Hepatocyte (in vitro differentiated cells): Measurements from ENCODE around the gene HRCT1. TPM values are rescaled to one million over a fixed set of nuclear protein-coding genes. Genes with fewer than 3 reads are reported as not detected.

ENCODE experiments used
- DNase-seq: peaks from one replicate; pipeline ENCODE4 v3.0.0-alpha.2; 2016; ENCODE audit warnings: low spot score
- H2AFZ ChIP-seq: fragments of 200-600 bp; sonication (generic); 2 replicates; pipeline ENCODE4 v1.6.0; 2016; ENCODE audit warnings: antibody characterized with exemption, mild to moderate bottlenecking
- H3K27ac ChIP-seq: fragments of 200-600 bp; sonication (generic); 2 replicates; pipeline ENCODE4 v1.5.1; 2016; ENCODE audit warnings: mild to moderate bottlenecking
- H3K27me3 ChIP-seq: fragments of 200-600 bp; sonication (generic); 2 replicates; pipeline ENCODE4 v1.6.1; 2016
- H3K36me3 ChIP-seq: fragments of 200-600 bp; sonication (generic); replicated peaks from 2 replicates; pipeline ENCODE4 v1.5.1; 2016; ENCODE audit warnings: low read depth; ENCODE audit not compliant: insufficient read depth
- H3K4me1 ChIP-seq: fragments of 200-600 bp; sonication (generic); 2 replicates; pipeline ENCODE4 v1.5.1; 2016; ENCODE audit warnings: mild to moderate bottlenecking, moderate library complexity; ENCODE audit not compliant: insufficient read depth
- H3K4me2 ChIP-seq: fragments of 200-600 bp; sonication (generic); 2 replicates; pipeline ENCODE4 v1.6.0; 2016
- H3K4me3 ChIP-seq: fragments of 200-600 bp; sonication (generic); 2 replicates; pipeline ENCODE4 v1.5.1; 2016; ENCODE audit warnings: mild to moderate bottlenecking
- H3K79me2 ChIP-seq: fragments of 200-600 bp; sonication (generic); 2 replicates; pipeline ENCODE4 v1.6.0; 2017; ENCODE audit warnings: mild to moderate bottlenecking
- H3K9me2 ChIP-seq: fragments of 200-600 bp; sonication (generic); replicated peaks from 2 replicates; pipeline ENCODE4 v1.6.0; 2017; ENCODE audit warnings: mild to moderate bottlenecking; ENCODE audit not compliant: insufficient read depth
- H3K9me3 ChIP-seq: fragments of 200-600 bp; sonication (generic); 2 replicates; pipeline ENCODE4 v1.5.1; 2016; ENCODE audit warnings: low read depth, mild to moderate bottlenecking
- H4K20me1 ChIP-seq: fragments of 200-600 bp; sonication (generic); 2 replicates; pipeline ENCODE4 v1.6.0; 2016; ENCODE audit warnings: mild to moderate bottlenecking; ENCODE audit not compliant: insufficient read depth, poor library complexity, severe bottlenecking
- EZH2 ChIP-seq: fragments of 200-600 bp; sonication (generic); IDR thresholded peaks from 2 replicates; pipeline ENCODE4 v1.6.1; 2016; ENCODE audit warnings: antibody characterized with exemption, mild to moderate bottlenecking, borderline replicate concordance
- EZH2phosphoT487 ChIP-seq: fragments of 200-600 bp; sonication (generic); IDR thresholded peaks from one replicate; pipeline ENCODE4 v1.6.1; 2018; ENCODE audit warnings: antibody characterized with exemption, mild to moderate bottlenecking, low read depth, moderate library complexity; ENCODE audit not compliant: unreplicated experiment, severe bottlenecking
- WGBS: methylation state at CpG from one replicate; pipeline ENCODE4 v1.1.6; 2016; ENCODE audit warnings: low lambda C conversion rate; ENCODE audit errors: missing lambda C conversion rate; 5-methylcytosine and 5-hydroxymethylcytosine counted together
- polyA plus RNA-seq: library from polyadenylated mRNA; unstranded; fragments of >200 nt; fragmentation: Nextera tagmentation; extraction: Ambion mirVana; gene quantifications from 2 replicates; pipeline ENCODE4 v1.2.1, GENCODE V29; 2016
- total RNA-seq: library from RNA; depleted of rRNA; stranded (reverse); fragments of >200 nt; gene quantifications from 2 replicates; pipeline ENCODE4 v1.2.3, GENCODE V29; 2014
- TF ChIP-seq, protein P1 (sequence below): fragments of 200-600 bp; sonication (generic); IDR thresholded peaks from 2 replicates; pipeline ENCODE4 v1.5.1; 2016; ENCODE audit warnings: antibody characterized with exemption, mild to moderate bottlenecking; ENCODE audit not compliant: poor library complexity

HRCT1 gene
- total and polyA plus RNA-seq, 2 experiments from 2014 or later: 0.90 to 1.8 TPM

DNA sequence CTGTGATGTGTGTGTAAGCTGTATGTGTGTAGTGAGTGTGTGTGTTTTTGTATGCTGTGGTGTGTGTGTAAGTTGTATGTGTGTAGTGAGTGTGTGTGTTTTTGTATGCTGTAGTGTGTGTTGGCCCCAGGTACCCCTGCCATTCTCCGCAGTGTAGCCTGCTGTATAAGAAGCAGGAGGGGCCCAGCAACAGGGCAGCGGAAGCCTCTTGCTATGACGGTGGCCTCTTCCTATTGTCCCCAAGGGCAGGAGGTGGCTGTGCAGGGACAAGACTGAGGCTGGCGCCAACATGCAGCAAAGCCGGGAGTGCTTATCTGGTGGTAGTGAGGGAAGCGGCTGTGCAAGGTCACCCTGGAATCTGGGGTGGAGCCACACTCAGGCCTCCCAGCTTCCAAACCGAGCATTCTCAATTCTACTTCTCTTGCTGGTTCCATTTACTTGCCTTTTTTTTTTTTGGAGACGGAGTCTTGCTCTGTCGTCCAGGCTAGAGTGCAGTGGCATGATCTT lies 8.4 kb downstream of the HRCT1 start:
- no peaks in the 10 kb centered on the region for H3K27me3 ChIP-seq
- WGBS: 23% methylated on average over 9 of the region's 9 CpGs
- no peaks in the 10 kb centered on the region for H3K79me2 ChIP-seq
- H3K27ac ChIP-seq: peak overlapping the region; percentile 83
- no peaks in the 10 kb centered on the region for H3K9me3 ChIP-seq
- peak overlapping the region; percentile 14 for H2AFZ ChIP-seq
- DNase-seq: peak; percentile 81
- no peak overlapping the region for H3K4me3 ChIP-seq
- no peaks in the 10 kb centered on the region for H3K9me2 ChIP-seq
- no peaks in the 10 kb centered on the region for H4K20me1 ChIP-seq
- peaks cover 20% of the 10 kb centered on the region for H3K4me1 ChIP-seq
- H3K4me2 ChIP-seq: no peak overlapping the region
- TF ChIP-seq EZH2: no peak
- TF ChIP-seq, protein P1, sequence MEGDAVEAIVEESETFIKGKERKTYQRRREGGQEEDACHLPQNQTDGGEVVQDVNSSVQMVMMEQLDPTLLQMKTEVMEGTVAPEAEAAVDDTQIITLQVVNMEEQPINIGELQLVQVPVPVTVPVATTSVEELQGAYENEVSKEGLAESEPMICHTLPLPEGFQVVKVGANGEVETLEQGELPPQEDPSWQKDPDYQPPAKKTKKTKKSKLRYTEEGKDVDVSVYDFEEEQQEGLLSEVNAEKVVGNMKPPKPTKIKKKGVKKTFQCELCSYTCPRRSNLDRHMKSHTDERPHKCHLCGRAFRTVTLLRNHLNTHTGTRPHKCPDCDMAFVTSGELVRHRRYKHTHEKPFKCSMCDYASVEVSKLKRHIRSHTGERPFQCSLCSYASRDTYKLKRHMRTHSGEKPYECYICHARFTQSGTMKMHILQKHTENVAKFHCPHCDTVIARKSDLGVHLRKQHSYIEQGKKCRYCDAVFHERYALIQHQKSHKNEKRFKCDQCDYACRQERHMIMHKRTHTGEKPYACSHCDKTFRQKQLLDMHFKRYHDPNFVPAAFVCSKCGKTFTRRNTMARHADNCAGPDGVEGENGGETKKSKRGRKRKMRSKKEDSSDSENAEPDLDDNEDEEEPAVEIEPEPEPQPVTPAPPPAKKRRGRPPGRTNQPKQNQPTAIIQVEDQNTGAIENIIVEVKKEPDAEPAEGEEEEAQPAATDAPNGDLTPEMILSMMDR: no peak
- no peaks in the 10 kb centered on the region for H3K36me3 ChIP-seq

DNA sequence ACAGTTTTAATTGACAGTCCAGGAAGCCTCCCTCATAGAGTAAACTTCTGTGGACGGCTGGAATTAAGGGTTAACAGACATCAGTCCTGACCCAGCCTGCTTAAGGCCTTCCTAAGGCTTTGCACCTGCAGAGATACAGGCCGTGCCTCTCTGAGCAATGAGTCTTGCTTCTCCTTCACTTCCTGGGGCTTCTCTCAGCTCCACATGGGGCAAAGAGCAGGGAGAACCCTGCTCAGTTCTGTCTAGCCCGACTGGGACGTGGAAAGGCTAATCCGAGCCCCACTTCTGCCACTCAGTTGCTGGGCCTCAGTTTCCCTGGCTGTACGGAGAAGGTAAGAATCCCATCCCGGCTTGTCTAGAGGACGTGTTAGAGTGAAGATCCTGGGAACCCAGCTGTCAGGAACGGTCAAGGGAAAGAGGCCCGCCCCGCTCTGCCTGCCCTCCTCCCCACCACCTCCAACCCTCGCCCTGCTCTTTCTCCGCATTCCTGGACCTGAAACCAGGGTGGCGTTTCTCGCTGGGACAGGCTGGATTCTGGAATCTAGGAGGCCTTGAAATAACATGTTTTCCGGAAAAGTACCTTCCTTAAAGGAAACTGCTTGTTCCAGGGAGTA lies 9.8 kb downstream of the HRCT1 start:
- 75% methylated on average over 16 of the region's 16 CpGs for WGBS

DNA sequence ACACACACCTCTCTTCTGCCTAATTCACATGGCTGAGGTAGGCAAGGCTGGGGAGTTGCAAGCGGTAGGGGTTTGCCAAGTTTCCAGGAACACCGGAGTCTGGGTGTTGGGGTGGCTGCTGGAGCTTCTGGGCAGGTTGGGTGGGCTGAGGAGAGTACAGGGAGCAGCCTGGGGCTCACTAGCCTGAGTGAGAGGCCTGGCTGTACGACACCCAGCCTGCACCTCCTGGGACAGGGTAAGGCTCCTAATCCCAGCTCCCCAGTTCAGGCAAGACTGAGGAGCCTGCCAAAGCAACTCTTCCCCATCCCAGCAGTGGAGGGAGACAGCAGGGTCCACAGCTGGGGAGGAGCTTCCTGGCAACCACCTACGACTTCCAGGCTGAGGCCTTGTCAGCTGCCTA lies 11.3 kb downstream of the HRCT1 start:
- H2AFZ ChIP-seq: no peak overlapping the region
- H3K9me3 ChIP-seq: no peaks in the 10 kb centered on the region
- TF ChIP-seq, protein P1: no peak
- no peak for TF ChIP-seq EZH2phosphoT487
- TF ChIP-seq EZH2: no peak
- H3K27ac ChIP-seq: no peak overlapping the region
- no peak overlapping the region for H3K4me3 ChIP-seq
- no peak overlapping the region for H3K4me2 ChIP-seq
- H3K9me2 ChIP-seq: no peaks in the 10 kb centered on the region
- H4K20me1 ChIP-seq: no peaks in the 10 kb centered on the region
- H3K36me3 ChIP-seq: no peaks in the 10 kb centered on the region
- no peaks in the 10 kb centered on the region for H3K27me3 ChIP-seq
- H3K4me1 ChIP-seq: peaks cover 22% of the 10 kb centered on the region
- no peak for DNase-seq
- 97% methylated on average over 3 of the region's 4 CpGs for WGBS
- H3K79me2 ChIP-seq: no peaks in the 10 kb centered on the region

More for the DNA sequence above, 9.8 kb downstream of the HRCT1 start:
- H3K27ac ChIP-seq: no peak overlapping the region
- H3K27me3 ChIP-seq: no peaks in the 10 kb centered on the region
- H2AFZ ChIP-seq: no peak overlapping the region
- H3K9me2 ChIP-seq: no peaks in the 10 kb centered on the region
- H3K36me3 ChIP-seq: no peaks in the 10 kb centered on the region
- TF ChIP-seq, protein P1: no peak
- TF ChIP-seq EZH2: no peak
- TF ChIP-seq EZH2phosphoT487: no peak
- no peak for DNase-seq
- no peak overlapping the region for H3K4me2 ChIP-seq
- no peaks in the 10 kb centered on the region for H4K20me1 ChIP-seq
- H3K4me1 ChIP-seq: peaks cover 22% of the 10 kb centered on the region
- no peak overlapping the region for H3K4me3 ChIP-seq
- H3K9me3 ChIP-seq: no peaks in the 10 kb centered on the region
- no peaks in the 10 kb centered on the region for H3K79me2 ChIP-seq
